Loucy (cell line): ENCODE data around the gene OSTM1.

Experiments used
- EZH2phosphoT487 ChIP-seq: fragments of 200-600 bp; IDR thresholded peaks from 2 replicates; pipeline ENCODE4 v1.6.1; 2018; ENCODE audit warnings: antibody characterized with exemption, mild to moderate bottlenecking, moderate library complexity, borderline replicate concordance
- TF ChIP-seq, protein P1 (sequence below): fragments of 200-600 bp; sonication (generic); conservative IDR thresholded peaks from 2 replicates; pipeline ENCODE4 v1.5.1; 2014; ENCODE audit warnings: mild to moderate bottlenecking, antibody characterized with exemption, low read length

DNA sequence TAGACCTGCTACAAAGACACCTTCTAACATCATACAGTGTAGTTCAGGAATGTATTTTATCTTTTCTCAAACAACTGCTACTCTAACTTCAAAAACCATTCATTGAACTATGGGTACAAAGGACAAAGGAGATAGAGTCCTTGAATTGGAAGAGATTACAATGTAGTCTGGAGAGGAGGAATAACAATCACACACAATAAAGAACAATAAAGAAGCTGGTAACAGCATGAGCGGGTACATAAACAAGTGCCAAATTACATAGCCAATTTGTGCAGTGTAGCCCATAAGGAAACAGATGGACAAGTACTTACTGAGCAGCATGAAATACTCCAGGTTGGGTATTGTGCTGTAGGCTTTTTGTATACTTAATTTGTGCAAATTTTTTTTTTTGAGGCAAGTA, 44.3 kb downstream of the OSTM1 start:
- TF ChIP-seq, protein P1, sequence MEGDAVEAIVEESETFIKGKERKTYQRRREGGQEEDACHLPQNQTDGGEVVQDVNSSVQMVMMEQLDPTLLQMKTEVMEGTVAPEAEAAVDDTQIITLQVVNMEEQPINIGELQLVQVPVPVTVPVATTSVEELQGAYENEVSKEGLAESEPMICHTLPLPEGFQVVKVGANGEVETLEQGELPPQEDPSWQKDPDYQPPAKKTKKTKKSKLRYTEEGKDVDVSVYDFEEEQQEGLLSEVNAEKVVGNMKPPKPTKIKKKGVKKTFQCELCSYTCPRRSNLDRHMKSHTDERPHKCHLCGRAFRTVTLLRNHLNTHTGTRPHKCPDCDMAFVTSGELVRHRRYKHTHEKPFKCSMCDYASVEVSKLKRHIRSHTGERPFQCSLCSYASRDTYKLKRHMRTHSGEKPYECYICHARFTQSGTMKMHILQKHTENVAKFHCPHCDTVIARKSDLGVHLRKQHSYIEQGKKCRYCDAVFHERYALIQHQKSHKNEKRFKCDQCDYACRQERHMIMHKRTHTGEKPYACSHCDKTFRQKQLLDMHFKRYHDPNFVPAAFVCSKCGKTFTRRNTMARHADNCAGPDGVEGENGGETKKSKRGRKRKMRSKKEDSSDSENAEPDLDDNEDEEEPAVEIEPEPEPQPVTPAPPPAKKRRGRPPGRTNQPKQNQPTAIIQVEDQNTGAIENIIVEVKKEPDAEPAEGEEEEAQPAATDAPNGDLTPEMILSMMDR, result no peak
- no peak for TF ChIP-seq EZH2phosphoT487
